Measurements from ENCODE around the gene SLC25A17. TPM values are rescaled to one million over a fixed set of nuclear protein-coding genes. Genes with fewer than 3 reads are reported as not detected.

Gene SLC25A17
- total and polyA plus RNA-seq, 12 donors = 2.5 to 8.6 (median 4.0) TPM

DNA sequence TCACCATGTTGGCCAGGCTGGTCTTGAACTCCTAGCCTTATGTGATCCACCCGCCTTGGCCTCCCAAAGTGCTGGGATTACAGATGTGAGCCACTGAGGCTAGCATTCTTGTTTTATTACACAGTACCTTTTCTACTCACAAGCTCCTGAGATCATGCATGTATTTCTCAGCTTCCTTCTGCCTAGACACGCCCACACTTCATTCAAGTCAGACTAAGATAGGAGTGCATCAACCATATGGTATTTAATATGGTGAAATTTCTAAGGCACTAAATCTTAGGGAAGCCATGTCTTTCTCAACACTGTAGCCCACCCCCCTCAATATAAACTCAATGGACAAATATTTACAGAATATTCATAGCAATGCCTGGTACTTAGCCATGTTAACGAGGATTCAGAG lies 62.1 kb downstream of the SLC25A17 start:
- DNase-seq (no peak), ATAC-seq (no peak)
- intact Hi-C loops (cut with DNase I) = loop anchor here in 4 of 10 donors (5.0 to 10.0 kb wide), 3 partner anchors 72 to 320 kb away; no protein-coding TSS in a partner anchor
- TF ChIP-seq, protein P1, sequence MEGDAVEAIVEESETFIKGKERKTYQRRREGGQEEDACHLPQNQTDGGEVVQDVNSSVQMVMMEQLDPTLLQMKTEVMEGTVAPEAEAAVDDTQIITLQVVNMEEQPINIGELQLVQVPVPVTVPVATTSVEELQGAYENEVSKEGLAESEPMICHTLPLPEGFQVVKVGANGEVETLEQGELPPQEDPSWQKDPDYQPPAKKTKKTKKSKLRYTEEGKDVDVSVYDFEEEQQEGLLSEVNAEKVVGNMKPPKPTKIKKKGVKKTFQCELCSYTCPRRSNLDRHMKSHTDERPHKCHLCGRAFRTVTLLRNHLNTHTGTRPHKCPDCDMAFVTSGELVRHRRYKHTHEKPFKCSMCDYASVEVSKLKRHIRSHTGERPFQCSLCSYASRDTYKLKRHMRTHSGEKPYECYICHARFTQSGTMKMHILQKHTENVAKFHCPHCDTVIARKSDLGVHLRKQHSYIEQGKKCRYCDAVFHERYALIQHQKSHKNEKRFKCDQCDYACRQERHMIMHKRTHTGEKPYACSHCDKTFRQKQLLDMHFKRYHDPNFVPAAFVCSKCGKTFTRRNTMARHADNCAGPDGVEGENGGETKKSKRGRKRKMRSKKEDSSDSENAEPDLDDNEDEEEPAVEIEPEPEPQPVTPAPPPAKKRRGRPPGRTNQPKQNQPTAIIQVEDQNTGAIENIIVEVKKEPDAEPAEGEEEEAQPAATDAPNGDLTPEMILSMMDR (IDR thresholded peaks at IDR 0.05) = no peak
- no peak overlapping the region for H3K4me3 ChIP-seq
- no peak overlapping the region for H3K27ac ChIP-seq
- H3K27me3 ChIP-seq = no peaks in the 10 kb centered on the region
- no peaks in the 10 kb centered on the region for H3K36me3 ChIP-seq
- 94 to 98% methylated on average over 3 of the region's 3 CpGs for WGBS, 2 donors
- H3K9me3 ChIP-seq = no peaks in the 10 kb centered on the region
- peaks cover 0 to 4% (median 0%) of the 10 kb centered on the region in 9 donors for H3K4me1 ChIP-seq

DNA sequence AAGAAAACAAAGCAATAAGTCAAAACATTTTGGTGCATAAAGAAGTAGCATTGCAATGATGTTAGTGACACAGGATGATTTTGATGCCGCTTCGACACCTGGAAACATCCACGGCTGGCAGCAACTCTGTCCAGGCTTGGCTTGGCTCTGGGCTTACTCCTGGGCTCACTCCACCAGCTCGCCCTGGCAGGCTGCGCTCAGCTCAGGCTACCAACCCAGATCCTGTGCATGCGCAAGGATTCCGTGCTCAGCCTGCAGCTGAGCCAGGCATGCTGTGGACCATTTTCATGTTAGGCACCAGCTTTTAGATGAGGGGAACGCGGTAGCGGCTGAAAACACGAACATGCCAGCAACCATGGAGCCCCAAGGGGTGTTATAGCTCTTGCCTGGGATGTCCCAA lies 66.0 kb downstream of the SLC25A17 start:
- ATAC-seq = peak in 2 of 8 donors; percentile 38 to 56
- Histone ChIP-seq H3K4me3 (no peak overlapping the region), H3K27ac (no peak overlapping the region), H3K27me3 (no peaks in the 10 kb centered on the region), H3K4me1 (peaks cover 0 to 14% (median 6%) of the 10 kb centered on the region in 9 donors), H3K36me3 (no peaks in the 10 kb centered on the region), H3K9me3 (peaks cover 0 to 10% (median 0%) of the 10 kb centered on the region in 11 donors)
- WGBS, 2 donors = 91 to 96% methylated on average over 11 of the region's 11 CpGs
- TF ChIP-seq, protein P1 (IDR thresholded peaks at IDR 0.05) = no peak
- no peak for DNase-seq
- intact Hi-C loops (cut with DNase I) = loop anchor here in 1 of 10 donors (10.0 kb wide), 1 partner anchor 68 kb away; no protein-coding TSS in a partner anchor

DNA sequence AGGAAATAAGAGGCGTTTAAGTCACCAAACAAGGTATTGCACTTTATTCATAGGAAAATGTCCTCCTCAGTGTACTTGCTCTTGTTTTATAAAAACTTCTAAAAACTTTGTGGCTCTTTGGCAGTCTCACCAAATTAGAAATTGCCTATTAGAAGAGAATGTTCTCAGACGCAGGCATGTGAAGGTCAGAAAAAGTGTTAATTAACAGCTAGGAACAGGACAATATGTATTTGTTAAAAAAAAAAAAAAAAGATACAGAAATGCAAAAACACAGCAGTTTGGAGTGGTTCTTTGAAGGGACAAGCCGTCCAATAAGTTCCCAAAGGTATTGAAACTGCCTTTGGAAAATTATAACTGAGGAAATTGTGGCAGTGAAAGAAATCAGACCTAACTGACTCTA lies 67.9 kb downstream of the SLC25A17 start:
- peaks cover 0 to 14% (median 6%) of the 10 kb centered on the region in 9 donors for H3K4me1 ChIP-seq
- no peaks in the 10 kb centered on the region for H3K27me3 ChIP-seq
- DNase-seq (no peak), ATAC-seq (peak in 1 of 8 donors; percentile 77)
- intact Hi-C loops (cut with DNase I) = loop anchor here in 1 of 10 donors (10.0 kb wide), 1 partner anchor 66 kb away; no protein-coding TSS in a partner anchor
- no peaks in the 10 kb centered on the region for H3K36me3 ChIP-seq
- peaks cover 0 to 13% (median 0%) of the 10 kb centered on the region in 11 donors for H3K9me3 ChIP-seq
- H3K4me3 ChIP-seq = no peak overlapping the region
- peak overlapping the region in 3 of 10 donors; percentile 10 to 64 (median 11) for H3K27ac ChIP-seq
- WGBS, 2 donors = 48 to 61% methylated on average over 3 of the region's 3 CpGs
- TF ChIP-seq, protein P1 (IDR thresholded peaks at IDR 0.05) = no peak

DNA sequence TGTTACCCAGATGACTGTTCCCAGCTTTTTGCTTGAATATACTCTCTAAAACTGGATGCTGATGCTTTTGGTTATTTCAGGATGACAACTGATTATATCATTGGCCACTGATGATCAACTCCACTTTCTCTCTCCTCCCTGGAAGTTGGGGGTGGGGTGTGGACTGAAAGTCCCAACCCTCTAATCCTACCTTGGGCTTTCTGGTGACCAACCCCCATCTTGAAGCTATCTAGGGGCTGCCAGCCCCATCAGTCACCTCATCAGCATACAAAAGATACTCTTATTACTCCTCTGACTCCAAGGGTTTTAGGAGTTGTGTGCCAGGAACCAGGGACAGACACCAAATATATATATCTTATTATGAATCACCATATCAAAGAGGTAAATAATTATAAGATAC lies 69.3 kb downstream of the SLC25A17 start:
- no peak for DNase-seq
- Histone ChIP-seq H3K27me3 (no peaks in the 10 kb centered on the region), H3K4me3 (no peak overlapping the region), H3K4me1 (peaks cover 0 to 14% (median 6%) of the 10 kb centered on the region in 9 donors), H3K9me3 (peaks cover 0 to 13% (median 0%) of the 10 kb centered on the region in 11 donors), H3K27ac (no peak overlapping the region), H3K36me3 (no peaks in the 10 kb centered on the region)
- ATAC-seq = no peak
- TF ChIP-seq, protein P1 (IDR thresholded peaks at IDR 0.05) = no peak
- intact Hi-C loops (cut with DNase I) = loop anchor here in 1 of 10 donors (10.0 kb wide), 1 partner anchor 65 kb away; no protein-coding TSS in a partner anchor
